Smooth muscle cell (in vitro differentiated cells): ENCODE measurements around the gene DOP1A. TPM values are rescaled to one million over a fixed set of nuclear protein-coding genes. Genes with fewer than 3 reads are reported as not detected.

Experiments
- DNase-seq: peaks from one replicate; lab custom pipeline; 2025; ENCODE audit not compliant: unreplicated experiment; lab: John Stamatoyannopoulos, UW
- H2AFZ ChIP-seq: fragments of 200-600 bp; sonication (generic); 2 replicates; pipeline ENCODE4 v1.6.0; 2016; ENCODE audit warnings: antibody characterized with exemption, low read depth, mild to moderate bottlenecking
- H3F3A ChIP-seq: fragments of 200-600 bp; sonication (generic); 2 replicates; pipeline ENCODE4 v1.6.0; 2017; ENCODE audit warnings: antibody characterized with exemption, low read depth
- H3K27ac ChIP-seq: fragments of 200-600 bp; sonication (generic); 2 replicates; pipeline ENCODE4 v1.5.1; 2016; ENCODE audit warnings: low read depth, mild to moderate bottlenecking
- H3K27me3 ChIP-seq: fragments of 200-600 bp; sonication (generic); 2 replicates; pipeline ENCODE4 v1.6.1; 2016; ENCODE audit warnings: low read depth, mild to moderate bottlenecking
- H3K36me3 ChIP-seq: fragments of 200-600 bp; sonication (generic); 2 replicates; pipeline ENCODE4 v1.5.1; 2016; ENCODE audit warnings: low read depth
- H3K4me1 ChIP-seq: fragments of 200-600 bp; sonication (generic); 2 replicates; pipeline ENCODE4 v1.5.1; 2016; ENCODE audit warnings: low read depth
- H3K4me2 ChIP-seq: fragments of 200-600 bp; sonication (generic); 2 replicates; pipeline ENCODE4 v1.6.0; 2016; ENCODE audit warnings: mild to moderate bottlenecking
- H3K4me3 ChIP-seq: fragments of 200-600 bp; sonication (generic); 2 replicates; pipeline ENCODE4 v1.5.1; 2016; ENCODE audit warnings: mild to moderate bottlenecking
- H3K79me2 ChIP-seq: fragments of 200-600 bp; sonication (generic); 2 replicates; pipeline ENCODE4 v1.6.0; 2016; ENCODE audit warnings: low read depth, mild to moderate bottlenecking
- H3K9ac ChIP-seq: fragments of 200-600 bp; sonication (generic); 2 replicates; pipeline ENCODE4 v1.6.0; 2016; ENCODE audit warnings: low read depth
- H3K9me3 ChIP-seq: fragments of 200-600 bp; sonication (generic); replicated peaks from 2 replicates; pipeline ENCODE4 v1.5.1; 2016; ENCODE audit warnings: low read depth
- H4K20me1 ChIP-seq: fragments of 200-600 bp; sonication (generic); 2 replicates; pipeline ENCODE4 v1.6.0; 2016; ENCODE audit warnings: low read depth
- CTCF ChIP-seq: fragments of 200-600 bp; sonication (generic); IDR thresholded peaks from 2 replicates; pipeline ENCODE4 v1.5.1; 2017; ENCODE audit warnings: borderline replicate concordance, mild to moderate bottlenecking, antibody characterized with exemption; ENCODE audit not compliant: insufficient read depth, poor library complexity, severe bottlenecking
- WGBS: methylation state at CpG from one replicate; pipeline ENCODE4 v1.1.7; 2016; ENCODE audit warnings: low lambda C conversion rate; 5-methylcytosine and 5-hydroxymethylcytosine counted together
- polyA plus RNA-seq: library from polyadenylated mRNA; unstranded; fragments of >200 nt; fragmentation: Nextera tagmentation; extraction: Ambion mirVana; gene quantifications from 2 replicates; pipeline ENCODE4 v1.2.1, GENCODE V29; 2016
- total RNA-seq: library from RNA; depleted of rRNA; stranded (reverse); fragments of >200 nt; gene quantifications from 2 replicates; pipeline ENCODE4 v1.2.3, GENCODE V29; 2014

The DOP1A gene
- total and polyA plus RNA-seq, 2 experiments from 2014 or later, result 0.93 to 11.0 TPM

GRCh38 chr6:83047065-83047754 is 20.3 kb upstream of the DOP1A start:
- no peaks in the 10 kb centered on the region for H3F3A ChIP-seq
- no peak overlapping the region for H3K4me3 ChIP-seq
- H3K9me3 ChIP-seq, result no peaks in the 10 kb centered on the region
- no peaks in the 10 kb centered on the region for H4K20me1 ChIP-seq
- no peak overlapping the region for H3K4me2 ChIP-seq
- DNase-seq, result no peak
- 82% methylated on average over 7 of the region's 7 CpGs for WGBS
- H3K79me2 ChIP-seq, result no peaks in the 10 kb centered on the region
- H3K9ac ChIP-seq, result no peak overlapping the region
- peaks cover 18% of the 10 kb centered on the region for H3K4me1 ChIP-seq
- H2AFZ ChIP-seq, result no peak overlapping the region
- no peak overlapping the region for H3K27ac ChIP-seq
- no peak for TF ChIP-seq CTCF
- H3K36me3 ChIP-seq, result peaks cover 4% of the 10 kb centered on the region
- no peaks in the 10 kb centered on the region for H3K27me3 ChIP-seq

GRCh38 chr6:83051377-83052172 is 15.9 kb upstream of the DOP1A start:
- Histone ChIP-seq H3K9me3 (no peaks in the 10 kb centered on the region), H3K27me3 (no peaks in the 10 kb centered on the region), H3K36me3 (peaks cover 4% of the 10 kb centered on the region), H3K27ac (no peak overlapping the region), H3K4me3 (no peak overlapping the region), H4K20me1 (no peaks in the 10 kb centered on the region), H3F3A (no peaks in the 10 kb centered on the region), H3K4me2 (no peak overlapping the region), H3K9ac (no peak overlapping the region), H2AFZ (no peak overlapping the region), H3K79me2 (no peaks in the 10 kb centered on the region), H3K4me1 (peaks cover 5% of the 10 kb centered on the region)
- DNase-seq, result no peak
- WGBS, result 88% methylated on average over 5 of the region's 5 CpGs
- no peak for TF ChIP-seq CTCF

- Histone ChIP-seq H3K36me3 (peaks cover under 1% of the 10 kb centered on the region), H2AFZ (no peak overlapping the region), H3K4me3 (no peak overlapping the region), H3K4me2 (no peak overlapping the region), H3K27me3 (no peaks in the 10 kb centered on the region), H4K20me1 (no peaks in the 10 kb centered on the region), H3K4me1 (peaks cover 5% of the 10 kb centered on the region), H3K9ac (no peak overlapping the region), H3K9me3 (no peaks in the 10 kb centered on the region), H3K27ac (no peak overlapping the region), H3K79me2 (no peaks in the 10 kb centered on the region), H3F3A (no peaks in the 10 kb centered on the region)
- no peak for DNase-seq
- WGBS, result 94% methylated on average over 3 of the region's 3 CpGs
- no peak for TF ChIP-seq CTCF
Measured at GRCh38 chr6:83053678-83054077, 13.8 kb upstream of the DOP1A start.
